RCC 7860 (cell line): Measurements from ENCODE around the gene ASTN2.

Source experiments
- DNase-seq: peaks from one replicate; pipeline ENCODE4 v3.0.0-alpha.2; 2015; ENCODE audit warnings: low spot score
- FAIRE-seq: peaks from 2 replicates; lab custom pipeline; 2012; peaks lifted over from hg19 to GRCh38; lab: Jason Lieb, UNC

The ASTN2 gene

DNA sequence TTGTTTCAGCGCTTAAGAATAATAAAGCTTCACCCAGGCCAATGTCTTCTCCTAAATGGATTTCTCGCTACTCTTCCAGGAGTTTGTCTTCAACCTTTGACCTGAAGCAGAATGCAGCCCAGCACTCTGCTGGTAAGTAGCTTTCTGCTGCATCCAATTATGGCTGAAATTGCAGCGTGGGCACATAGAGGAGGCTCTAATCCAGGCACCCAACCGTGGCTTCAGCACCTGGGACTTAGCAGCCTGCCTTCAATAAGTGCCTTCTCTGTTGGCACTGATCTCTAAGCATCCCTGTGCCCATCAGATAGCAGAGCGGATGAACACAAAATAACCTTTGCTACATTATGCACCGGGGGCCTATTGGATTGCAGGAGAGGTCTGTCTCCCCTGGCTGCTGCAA lies 622.6 kb downstream of the ASTN2 start:
- FAIRE-seq (no peak), DNase-seq (no peak)

DNA sequence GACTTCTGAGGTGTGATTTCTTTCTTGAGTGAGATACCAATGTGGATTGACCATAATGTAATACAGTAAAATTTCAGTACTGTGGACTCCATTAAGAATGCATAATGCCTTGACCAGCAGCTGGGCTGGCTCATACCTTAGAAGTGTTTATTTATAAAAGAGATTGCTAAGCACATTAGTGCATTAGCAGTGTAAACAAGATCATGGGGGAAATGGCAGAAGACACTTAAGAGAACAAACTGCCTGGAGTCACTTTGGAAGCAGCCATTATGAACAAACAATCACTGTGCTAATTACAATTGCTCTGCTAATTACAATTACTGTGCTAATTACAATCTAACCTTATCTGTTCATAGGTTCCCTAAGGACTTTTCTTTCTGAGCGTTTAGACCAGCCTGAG lies 623.5 kb downstream of the ASTN2 start:
- no peak for DNase-seq
- FAIRE-seq: no peak

DNA sequence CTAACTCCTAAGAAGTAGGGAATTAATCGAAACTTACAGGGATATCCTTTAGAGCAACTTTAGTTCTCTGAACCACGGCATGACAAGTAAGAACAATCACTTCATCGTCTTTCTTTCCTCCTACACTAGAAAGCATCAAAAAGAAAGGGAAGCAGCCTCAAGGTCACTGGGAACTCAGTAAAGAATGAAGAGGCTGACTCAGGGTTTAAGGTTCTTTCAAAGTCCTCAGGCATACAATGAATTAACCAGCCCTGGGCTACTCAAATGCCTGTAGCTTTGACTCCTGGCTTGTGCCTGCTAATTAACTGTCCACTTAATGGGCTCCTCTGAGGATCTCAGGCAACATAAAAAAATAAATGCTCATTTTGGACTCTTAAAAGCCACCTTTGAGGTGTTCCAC lies 625.8 kb downstream of the ASTN2 start:
- FAIRE-seq: no peak
- no peak for DNase-seq

DNA sequence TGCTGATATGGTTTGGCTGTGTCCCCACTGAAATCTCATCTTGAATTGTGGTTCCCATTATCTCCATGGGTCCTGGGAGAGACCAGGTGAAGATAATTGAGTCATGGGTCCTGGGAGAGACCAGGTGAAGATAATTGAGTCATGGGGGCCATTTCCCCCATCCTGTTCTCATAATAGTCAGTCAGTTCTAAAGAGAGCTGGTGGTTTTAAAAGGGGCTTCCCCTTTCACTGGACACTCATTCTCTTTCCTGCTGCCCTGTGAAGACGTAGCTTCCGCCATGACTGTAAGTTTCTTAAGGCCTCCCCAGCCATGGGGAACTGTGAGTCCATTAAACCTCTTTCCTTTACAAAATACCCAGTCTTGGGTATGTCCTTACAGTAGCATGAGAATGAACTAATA lies 628.1 kb downstream of the ASTN2 start:
- no peak for FAIRE-seq
- no peak for DNase-seq

DNA sequence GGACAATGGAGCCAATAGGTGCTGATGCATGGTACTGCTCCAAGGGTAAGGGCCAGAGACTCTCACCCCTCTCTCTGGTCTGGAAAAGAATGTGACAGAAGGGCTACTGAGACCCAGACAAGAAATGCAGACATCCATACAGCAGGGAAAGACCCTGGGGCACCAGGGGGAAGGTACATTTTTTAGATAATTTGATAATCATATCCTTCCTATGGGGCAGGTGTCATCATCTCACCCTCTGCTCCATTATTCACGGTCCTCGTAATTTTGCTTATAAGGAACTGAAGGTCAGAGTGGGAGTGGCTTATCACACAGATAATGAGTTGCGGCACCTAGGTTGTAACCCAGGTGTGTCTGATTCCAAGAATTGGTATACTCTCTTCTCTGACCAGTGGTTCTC lies 637.7 kb downstream of the ASTN2 start:
- no peak for DNase-seq
- FAIRE-seq: no peak

DNA sequence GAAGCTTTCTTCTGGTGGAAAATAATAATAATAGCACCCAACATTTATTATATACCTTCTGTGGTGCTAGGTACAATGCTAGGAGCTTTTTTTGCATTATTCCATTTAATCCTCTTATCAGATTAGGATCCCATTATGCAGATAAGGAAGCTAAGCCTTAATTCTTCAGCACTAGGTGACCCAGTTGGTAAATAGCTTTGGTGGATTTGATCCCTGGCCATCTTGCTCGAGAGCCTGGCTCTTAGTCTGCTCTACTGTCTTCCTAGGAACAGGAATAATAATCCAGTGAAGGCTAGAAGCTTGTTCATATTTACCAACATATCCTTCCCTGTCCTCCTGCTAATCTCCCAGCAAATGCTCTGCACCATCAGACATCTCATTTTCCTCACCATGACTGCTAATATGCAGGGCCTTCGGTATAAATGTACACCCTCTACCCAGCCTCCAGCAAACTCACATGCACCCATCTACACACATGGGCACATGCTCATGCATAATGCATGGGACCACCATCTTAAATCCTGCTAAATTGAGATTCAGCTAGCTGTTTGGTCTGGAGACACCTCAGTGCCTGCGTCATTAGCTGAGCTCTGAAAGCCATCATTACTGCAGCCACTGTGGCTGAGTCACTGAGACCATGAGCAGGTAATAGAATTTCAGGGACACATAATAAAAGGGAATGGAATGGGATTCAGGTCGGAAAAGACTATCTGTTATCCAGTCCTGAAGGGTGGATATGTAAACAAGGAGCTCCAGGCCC lies 640.3 kb downstream of the ASTN2 start:
- FAIRE-seq (no peak), DNase-seq (no peak)

DNA sequence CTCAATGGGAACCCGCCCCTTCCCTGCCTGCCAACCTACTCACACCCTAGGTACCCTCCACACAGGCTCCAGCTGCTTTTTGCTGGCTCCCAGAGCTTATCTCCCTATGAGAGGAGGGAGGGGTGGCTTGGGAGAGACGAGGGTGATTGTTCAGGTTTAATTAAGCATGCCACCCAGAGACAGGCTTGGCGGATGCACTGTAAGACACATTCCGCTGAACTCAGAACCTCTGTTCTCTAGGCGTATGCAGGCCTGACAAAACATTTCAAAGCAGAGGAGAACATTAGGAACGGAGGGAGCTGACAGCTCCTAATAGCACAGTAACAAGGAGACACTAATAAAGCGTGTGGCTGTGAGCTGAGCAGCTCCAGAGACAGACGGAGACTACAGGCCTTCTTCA lies 647.6 kb downstream of the ASTN2 start:
- FAIRE-seq (no peak), DNase-seq (no peak)

DNA sequence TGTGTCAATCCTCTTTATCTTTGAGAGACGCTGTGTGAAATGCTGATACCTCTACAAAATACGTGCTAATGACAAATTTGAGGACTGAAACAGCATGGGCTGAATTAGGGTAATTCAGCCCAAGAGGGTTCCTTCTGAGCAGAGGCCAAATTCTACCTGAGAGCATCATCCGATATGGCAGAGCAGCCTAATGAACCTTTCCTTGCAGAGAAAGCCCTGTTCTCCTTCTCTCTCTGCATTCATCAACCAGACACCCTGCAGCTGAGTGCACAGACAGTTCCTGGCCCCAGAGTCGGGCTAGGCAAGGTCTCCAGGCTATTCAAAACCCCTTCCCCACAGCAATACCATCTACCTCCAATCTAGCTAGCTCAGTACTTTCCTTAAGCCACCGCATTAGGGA lies 649.8 kb downstream of the ASTN2 start:
- FAIRE-seq: no peak
- DNase-seq: no peak

DNA sequence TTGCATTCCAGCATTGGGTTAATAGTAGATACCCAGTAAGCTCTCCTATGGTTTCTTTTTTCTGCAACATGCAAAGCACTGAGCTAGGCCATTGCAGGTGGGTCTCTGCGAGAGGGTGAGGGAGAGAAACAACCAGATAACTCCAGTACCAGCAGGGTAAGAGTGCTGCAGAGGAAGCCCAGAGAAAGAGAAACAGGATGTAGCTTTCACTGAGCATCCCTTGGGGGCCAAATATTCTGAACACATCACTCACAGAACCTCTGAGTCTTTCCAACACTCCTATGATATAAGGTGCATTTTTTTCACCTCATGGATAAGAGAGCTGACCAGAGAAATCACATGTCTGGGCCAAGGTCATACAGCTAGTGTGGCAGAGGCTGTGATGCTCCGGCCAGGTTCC lies 651.1 kb downstream of the ASTN2 start:
- FAIRE-seq (no peak), DNase-seq (no peak)

DNA sequence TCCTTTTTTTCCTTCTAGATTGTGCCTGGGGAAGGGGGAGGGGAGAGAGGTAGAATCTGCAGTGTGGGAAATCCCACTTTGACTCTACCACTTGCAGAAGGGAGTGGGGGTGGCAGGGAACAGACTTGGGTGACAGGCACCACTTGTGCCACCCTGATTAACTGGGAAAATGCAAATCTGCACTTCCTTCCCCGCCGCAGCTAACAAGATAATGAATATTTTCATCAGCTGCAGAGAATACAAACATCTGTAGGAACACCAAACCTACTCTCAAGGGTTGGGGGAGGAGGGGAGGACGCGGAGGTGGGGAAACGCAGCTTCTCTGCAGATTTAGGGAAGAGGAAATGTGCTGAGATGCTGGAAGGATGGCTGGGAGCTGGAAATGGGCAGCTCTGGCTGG lies 654.2 kb downstream of the ASTN2 start:
- FAIRE-seq (no peak), DNase-seq (no peak)

DNA sequence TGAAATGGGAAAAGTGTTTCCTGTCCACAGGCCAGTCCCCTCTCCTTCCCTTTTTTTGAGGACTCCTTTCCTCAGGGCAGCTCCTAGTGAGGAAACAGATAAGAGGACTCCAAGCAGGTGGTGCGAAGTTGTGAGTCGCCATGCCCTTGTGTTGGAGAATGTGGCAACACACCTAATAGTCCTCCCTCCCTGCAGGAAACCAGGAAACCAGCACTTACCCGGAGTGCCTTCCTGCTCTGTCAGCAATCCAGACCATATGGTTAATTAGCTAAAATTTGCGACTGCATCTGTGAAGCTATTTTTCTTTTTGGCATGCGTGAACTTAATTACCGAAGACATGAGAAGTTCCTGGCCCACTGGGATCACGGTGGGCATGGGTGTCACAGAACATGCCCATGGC lies 657.8 kb downstream of the ASTN2 start:
- FAIRE-seq: no peak
- DNase-seq: no peak

DNA sequence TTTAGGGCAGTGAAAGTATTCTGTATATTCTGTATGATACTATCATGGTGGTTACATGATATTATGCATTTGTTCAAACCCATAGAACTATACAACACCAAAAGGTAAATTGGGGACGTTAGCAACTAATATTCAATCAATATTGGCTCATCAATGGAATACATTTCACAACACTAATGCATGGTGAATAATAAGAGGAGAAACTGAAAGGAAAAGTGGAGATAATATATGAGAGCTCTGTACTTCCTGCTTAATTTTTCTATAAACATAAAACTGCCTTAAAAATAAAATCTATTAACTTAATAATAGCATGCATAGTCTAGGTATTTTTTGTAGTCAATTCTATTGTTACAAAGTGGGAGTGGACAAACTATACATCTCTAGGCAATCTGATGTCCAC lies 661.5 kb downstream of the ASTN2 start:
- DNase-seq: no peak
- FAIRE-seq: no peak

DNA sequence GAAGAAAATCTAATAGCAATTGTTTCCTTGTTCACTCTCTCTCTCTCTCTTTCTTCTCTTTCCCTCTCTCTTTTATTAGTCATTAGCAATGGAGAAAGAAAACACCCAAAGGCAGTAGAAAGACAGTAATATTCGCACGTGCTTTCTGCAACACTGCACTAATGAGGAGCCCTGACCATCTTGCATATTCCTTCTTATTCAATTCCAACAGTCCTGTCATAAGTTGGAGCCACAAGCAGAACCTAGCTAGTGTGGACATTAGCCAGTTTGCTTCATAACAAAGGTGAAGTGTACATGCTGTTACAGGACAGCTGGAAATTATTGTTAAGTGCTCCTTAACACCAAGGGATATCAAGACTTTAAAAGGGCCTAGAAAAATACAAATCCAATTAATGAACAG lies 664.3 kb downstream of the ASTN2 start:
- no peak for DNase-seq
- FAIRE-seq: no peak

DNA sequence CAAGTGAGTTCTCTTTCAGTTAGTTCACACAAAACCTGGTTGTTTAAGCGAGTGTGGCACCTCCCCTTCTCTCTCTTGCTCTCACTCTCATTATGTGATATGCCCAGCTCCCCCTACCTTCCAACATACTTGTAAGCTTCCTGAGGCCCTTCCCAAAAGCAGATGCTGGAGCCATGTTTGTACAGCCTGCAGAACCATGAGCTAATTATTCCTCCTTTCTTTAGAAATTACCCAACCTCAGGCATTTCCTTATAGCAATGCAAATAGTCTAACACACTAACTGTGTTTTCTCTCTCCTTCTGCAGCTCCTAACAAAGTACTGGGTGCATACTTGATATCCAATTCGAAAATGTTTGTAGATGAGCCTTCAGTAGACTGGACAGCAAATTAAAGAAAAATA lies 665.1 kb downstream of the ASTN2 start:
- FAIRE-seq (no peak), DNase-seq (no peak)

DNA sequence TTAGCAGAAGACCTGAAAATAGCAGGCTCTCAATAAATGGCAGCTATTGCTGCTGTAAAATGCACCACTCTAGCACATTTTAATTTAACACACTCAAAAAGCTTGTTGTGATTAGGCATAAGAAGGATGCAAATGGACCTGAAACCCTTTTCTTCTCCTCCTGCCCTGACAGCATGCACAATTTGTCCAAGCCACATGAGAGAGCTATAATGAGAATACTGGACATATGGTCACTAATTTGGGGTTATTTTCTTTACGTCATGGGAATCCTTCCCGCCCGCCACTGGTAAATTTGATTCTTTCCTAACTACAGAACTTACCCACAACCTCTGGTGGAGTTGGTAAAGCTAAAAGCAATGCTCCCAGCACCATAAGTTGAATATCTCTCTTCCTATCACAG lies 665.7 kb downstream of the ASTN2 start:
- no peak for DNase-seq
- no peak for FAIRE-seq

DNA sequence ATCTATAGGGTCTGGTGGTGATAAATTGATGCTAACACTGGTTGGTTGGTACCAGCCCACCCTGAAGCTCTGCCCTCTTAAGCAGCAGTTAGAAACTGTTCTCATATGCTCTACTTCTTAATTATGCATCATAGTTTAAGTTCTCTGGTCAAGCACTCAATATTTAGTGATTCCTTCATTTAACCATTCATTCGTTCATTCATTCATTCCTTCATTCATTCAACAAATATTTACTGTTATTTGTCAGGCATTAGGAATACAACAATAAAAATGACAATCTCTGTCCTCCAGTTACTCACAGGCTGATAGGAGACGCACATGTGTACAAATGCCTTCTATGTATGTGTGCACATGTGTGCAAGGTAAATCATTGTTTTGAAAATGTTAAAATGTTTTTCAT lies 673.1 kb downstream of the ASTN2 start:
- FAIRE-seq (no peak), DNase-seq (no peak)

DNA sequence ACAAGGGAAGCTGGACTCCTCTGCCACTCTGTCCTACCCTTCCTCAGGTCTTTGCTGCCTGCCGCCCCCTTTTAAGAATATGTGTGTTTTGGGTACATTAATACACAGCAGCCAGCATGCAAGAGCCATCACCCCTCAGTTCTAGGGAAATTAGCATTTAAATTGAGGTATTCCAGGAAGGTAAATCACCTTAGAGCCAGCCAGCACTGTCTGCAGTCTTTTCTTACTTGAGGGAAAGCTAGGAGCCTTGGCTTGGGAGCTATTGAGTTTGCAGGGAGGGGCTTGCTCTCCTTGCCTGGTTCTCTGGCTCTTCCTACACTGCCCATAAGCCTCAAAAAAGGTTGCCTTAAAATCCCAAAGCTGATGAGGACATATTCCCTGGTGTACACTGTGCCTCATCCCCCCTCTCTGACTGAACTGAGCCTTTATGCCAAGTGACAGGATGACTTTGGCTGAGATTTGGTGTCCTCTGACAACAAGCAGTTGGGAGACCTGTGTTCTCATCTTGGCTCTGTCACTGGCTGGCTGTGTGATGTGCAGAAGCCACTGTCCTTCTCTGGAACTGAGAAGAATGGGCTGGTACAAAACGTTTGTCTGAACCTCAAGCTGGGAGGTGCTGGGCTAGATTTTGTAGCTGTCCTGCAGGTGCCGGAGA lies 673.6 kb downstream of the ASTN2 start:
- DNase-seq (no peak), FAIRE-seq (no peak)

DNA sequence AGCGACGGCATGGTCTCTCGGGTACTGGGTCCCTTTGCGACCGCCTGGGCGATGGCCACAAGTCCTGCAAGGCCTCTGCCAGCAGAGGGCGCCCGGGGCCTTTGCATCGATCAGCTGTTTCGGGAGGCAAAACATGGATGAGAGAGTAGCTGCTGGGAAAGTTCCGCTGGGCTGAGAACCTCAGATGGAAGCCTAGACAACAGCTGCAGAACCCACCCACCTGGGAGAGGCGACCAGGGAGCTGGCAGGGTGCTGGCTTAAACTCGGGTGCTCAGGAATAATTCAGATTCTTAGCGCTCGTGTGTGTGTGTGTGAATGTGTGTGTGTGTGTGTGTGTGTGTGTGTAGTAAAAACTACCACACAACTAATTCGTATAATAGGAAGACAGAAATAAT lies 677.7 kb downstream of the ASTN2 start:
- FAIRE-seq (no peak), DNase-seq (peak; percentile 47)

DNA sequence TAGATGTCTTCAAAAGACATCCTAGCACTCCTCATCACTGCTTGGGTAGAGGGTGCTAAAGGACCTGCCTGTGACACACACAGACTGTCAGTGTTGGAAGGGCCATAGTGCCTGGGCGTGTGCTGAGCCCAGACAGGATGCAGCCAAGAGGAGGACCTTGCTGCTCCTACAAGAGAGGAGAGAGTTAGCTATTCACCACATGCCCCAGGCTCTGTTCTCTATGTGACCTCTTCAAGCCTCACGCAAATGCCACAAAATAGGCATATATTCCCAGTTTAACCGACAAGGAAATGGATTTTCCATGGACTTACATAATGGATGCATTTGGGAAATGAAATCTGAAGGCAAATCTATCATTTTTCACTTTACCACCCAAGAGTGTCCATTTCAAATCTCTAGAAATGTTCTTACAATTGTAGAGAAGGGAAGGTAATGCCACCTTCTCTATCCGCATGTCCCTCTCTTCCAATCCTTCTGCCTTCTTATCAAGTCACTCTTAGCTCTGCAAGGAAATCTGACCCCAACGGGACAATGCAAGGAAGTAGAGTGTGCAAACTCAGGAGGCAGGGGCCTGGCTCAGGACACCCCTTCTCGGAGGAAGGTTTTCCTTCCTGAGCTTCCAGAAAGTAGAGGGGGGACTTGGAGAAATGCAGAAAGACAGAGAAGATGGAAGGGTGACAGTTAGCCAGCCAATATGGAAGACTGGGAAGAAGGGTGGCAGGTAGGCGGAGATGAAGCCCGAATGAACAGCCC lies 678.3 kb downstream of the ASTN2 start:
- DNase-seq (no peak), FAIRE-seq (no peak)

DNA sequence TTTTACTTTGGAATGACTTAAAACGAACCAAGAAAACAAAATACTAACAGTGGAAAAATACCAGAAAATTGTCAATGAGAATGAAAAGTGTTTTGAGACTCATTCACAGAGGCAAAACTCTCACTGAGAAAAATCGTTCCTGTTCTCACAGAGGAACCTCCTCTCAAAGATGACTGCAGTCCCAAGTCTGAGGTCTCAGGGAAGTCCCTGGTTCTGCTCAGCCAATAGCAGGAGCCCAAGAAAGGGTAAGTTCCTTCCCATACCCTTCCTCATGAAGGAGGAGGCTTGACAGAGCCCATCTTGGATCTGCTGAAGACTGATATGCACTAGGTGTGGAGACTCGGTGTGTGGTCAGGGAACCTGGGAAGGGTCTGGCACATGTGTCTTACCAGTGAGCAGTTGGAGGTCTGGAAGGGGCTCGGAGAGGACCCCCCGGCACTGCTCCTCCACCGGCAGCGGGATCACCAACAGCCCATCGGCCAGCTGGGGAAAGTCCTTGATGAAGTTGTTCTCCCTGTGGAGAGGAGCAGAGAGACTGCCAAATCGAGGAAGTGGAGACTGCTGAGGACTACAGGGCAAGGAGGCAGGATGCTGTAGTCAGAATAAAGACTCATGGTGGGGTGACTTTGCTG lies 681.7 kb downstream of the ASTN2 start:
- DNase-seq: no peak
- FAIRE-seq: no peak

DNA sequence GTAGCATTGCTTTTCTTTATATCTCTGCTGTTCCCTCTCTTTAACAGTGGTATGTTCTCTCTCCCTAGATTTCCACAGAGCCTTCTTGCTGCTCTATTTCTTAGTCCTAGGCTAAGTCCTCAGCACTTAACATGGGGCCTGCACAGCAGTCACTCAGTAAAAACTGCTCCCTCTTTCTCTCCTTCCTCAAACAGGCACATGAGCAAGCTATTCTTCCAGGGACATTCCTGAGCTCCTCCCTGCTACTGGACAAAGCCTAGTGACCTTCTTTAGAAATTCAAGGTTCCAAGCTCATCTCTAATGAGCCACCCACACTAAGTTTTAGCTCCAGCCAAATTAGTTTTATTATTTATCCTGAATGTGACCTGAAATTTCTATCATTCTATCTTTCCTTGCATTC lies 688.3 kb downstream of the ASTN2 start:
- DNase-seq: no peak
- no peak for FAIRE-seq

DNA sequence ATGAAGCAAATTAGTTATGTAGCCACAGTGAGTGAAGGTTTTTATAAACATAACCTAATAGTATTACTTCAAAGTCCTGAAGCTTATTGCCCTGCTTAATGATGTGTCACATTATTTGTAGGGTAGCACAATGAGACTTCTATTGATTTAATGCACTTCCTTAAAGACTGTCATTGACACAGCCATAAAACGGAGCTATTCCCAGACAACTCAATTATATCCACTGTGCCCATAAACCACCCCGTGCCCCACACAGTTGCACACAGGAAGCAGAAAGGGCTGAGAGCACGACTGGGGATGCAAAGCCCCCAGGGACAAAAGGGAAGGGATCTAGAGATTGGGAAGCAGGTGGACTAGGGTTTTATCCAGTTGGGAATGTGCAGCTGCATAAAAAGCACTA lies 690.7 kb downstream of the ASTN2 start:
- no peak for DNase-seq
- no peak for FAIRE-seq
